NCI-H1092 (cell line): ENCODE data around the gene CYP17A1.

Source experiments
- DNase-seq: peaks from one replicate; lab custom pipeline; 2025; lab: John Stamatoyannopoulos, UW

Gene CYP17A1

DNA sequence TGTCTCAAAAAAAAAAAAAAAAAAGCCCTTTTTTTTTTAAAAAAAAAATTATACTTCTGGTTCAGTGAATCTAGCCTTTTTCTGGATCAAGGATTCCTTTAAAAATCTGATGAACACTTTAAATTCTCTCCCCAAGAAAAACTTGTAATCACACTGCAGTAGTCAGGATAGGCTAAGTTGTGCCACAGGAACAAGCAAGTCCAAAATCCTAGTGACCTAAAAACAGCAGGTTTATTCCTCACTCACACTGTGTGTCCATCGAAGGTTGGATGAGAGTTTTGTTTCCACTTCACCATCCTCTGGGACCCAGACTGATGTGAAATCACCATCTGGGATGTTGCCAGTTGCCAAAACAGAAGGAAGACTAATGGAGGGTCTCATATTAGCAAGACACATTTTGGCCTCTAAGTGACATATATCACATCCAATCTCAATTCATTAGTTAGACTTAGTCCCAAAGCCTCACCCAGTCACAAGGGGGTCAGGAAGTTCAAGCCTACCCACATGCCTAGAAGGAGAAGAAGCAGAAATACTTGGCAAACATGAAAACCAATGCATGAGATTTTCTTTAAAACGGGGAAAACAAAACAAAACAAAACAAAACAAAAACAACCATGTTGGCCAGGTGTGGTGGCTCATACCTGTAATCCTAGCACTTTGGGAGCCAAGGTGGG lies 32.7 kb downstream of the CYP17A1 start:
- DNase-seq = no peak

DNA sequence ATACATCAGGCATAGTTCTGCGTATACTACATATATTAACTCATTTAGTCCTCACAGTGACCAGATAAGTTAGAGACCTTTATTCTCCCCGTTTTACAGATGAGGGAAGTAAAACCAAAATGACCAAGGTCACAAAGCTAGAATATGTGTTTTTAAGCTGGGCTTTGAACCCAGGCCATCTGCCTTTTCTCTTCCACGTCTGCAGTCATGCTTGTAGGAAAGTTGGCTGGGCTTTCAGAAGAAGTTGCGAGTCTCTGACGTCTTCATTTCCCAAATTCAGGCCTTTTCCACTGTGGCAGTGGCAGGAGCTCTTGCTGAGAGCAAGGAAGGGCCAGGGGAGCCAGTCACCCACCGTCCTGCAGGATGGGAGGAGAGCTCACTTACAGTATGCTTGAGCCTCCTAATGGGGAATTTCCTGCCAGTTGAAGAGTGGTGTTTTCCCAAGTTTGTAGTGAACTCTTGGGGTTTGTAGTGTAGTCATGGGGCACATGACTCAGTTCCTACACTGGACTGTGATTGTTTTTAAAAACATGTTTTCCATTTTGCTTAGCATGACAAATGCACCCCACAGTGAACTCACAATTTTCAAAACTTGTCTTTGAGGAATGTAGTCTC lies 34.2 kb downstream of the CYP17A1 start:
- DNase-seq = no peak

DNA sequence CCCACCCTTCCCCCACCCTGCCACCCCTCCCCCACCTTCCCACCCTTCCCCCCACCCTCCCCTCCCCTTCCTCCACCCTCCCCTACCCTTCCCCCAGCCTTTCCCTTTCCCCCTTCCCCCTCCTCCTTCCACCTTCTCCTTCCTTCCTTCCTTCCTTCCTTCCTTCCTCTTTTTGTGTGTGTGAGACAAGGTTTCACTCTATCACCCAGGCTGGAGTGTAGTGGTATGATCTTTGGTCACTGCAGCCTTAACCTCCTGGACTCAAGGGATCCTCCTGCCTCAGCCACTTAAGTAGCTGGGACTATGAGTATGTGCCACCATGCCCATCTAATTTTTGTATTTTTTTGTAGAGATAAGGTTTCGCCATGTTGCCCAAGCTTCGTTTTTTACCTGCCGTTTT lies 35.2 kb downstream of the CYP17A1 start:
- no peak for DNase-seq

DNA sequence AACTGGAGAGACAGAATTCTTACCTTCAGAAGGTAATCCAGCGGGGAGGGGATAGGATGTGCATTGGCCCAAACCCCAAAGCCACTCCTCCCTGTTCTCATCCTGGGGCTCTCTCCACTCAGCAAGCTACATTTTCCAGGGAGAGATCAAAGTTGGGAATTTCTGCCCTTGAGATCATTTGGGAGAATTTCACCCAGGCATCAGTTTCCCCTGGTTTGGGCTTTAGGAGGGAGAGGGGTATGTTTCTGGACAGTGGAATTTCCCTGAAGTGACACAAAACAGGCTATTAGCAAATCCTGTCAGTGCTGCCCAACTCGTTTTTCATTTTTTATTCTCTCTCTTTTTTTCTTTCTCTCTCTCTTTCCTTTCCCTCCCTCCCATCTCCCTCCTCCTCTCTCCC lies 35.7 kb downstream of the CYP17A1 start:
- DNase-seq = no peak

DNA sequence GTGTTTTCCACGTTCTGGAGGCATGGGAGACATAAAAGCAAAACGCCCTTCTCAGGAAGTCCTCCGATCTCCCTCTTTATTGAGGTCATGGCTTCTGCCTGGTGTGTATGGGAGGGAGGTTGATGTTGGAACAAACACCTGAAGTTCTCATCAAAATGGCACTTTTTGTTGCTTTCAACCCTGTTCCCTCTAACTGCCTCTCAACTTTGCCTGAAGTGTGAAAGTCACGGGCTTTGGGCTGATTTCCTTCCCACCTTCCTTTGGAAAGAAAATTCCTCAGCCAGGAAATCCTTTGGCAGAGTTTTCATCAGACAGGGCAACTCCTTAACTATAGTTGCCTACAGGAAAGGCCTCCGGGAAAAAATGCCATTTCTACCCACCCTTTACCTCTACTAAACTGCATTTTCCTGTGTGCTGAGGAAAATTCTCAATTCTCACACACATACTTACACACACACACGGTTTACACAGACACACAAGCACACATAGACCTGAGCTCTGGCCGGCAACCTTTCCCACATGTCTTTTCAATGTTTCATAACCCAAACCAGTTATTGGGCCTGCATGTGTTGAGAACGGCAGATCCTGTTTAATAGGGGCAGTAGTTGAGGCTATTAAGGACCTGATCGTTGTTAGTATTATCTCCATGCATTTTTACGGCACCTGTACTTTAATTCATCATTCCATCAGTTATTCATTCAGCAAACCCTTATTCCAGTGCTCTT lies 36.4 kb downstream of the CYP17A1 start:
- no peak for DNase-seq

DNA sequence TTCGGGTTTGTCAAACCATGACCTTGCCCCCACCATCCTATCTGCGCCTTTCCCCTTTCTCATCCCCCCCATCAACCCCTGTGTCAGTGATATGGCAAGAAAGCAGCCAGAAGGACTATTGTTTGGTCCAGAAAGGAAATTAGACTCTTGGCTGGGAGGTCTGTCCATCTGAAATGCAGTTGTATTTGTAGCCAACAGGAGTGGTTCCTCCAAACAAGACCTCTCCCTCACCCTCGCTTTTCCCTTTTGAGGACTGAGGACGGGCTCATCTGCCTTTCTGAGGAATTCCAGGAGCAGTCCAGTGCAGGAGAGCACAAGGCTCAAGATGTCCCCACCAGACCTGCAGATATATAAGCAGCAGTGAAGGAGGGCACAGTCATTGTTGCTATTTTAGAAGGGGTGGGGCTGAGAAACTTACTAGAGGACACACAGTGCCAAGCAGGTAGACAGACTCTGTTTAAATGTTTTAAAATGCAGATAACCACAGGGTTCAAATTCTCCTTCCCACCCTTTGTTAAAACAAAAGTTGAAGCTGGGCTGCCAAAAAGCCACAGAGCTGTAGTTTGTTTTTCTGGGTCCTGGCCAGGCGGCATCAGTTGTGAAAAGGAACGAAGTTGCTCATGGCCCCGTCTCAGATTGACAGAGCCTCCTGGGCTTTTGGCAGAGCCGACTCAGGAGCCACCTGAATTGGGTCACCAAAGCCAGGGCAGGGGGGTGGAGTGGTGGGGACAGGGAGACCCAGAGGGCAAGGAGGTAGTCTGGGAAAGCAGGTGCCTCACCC lies 37.3 kb downstream of the CYP17A1 start:
- DNase-seq = no peak

DNA sequence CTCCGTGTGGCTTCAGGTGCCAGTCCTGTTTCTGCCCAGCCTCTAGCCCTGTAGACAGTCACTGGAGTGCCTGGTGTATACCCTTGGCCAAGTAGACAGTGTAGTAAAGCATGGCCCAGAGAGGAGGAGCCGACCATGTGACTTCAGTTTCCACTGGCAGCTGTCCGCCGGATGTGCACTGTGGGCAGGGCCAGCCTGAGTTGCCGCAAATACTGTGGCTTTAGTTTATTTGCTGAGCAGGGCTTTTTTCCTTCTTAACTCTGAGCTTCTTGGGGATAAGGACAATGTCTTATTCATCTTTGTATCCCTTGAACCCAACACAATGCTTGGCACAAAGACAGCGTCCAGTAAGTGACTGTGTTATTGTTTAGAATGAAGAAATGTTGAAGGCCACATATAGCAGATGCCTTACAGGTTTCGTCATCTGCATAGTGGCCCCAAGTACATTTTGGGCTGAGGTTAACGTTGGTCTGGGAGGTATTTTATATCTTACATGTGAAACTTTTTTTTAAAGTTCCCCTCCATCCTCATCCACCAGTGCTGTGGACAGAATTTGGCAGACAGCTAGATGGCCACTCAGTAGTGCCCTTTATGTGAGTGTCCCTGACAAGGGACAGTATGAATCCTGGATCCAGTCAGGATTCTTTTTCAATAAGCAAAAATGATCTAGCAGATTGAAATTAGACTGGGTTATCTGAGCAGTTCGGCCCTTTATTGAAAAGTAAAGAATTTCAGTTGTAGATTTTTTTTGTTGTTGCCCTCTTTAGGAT lies 40.6 kb downstream of the CYP17A1 start:
- no peak for DNase-seq

DNA sequence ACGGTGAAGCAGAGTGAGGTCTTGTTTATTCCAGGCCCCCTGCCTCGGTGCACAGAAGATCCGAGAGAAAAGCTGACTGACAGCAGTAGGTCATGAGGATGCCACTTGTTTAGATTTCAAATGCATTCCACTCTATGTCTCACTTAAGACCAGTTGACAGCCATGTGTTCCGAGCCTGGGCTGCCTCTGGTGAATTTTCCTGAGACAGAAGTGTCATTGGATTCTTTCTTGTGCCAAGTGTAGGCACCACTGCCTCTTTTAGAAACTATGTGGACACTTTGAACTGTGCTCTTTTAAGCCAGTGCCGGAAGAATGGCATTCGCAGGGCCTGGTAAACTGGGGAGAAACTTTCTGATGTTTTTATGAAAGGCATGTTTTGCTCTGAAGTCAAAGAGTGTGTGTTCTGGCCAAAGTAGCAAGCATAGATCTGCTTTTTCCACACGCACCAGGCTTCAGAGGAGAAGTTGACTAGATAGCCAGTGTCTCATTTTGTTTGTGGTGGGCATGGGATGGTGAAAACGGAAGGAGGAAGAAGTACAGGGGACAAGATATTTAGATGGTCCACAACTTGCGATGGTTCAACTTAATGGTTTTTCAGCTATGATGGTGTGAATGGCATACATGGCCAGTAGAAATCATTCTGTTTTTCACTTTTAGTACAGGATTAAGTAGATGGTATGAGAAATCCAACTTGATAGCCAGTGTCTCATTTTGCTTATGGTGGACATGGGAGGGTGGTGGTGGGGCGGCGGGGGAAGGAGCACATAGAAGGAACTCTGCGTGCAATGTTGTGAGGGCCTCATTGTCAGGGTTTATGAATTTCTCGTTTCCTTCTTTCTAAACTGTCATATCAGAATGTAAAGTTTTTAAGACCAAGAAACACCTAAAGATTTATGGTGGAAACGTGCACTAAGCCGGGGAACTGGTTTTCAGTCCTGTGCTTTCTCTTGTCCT lies 41.5 kb downstream of the CYP17A1 start:
- DNase-seq = no peak

DNA sequence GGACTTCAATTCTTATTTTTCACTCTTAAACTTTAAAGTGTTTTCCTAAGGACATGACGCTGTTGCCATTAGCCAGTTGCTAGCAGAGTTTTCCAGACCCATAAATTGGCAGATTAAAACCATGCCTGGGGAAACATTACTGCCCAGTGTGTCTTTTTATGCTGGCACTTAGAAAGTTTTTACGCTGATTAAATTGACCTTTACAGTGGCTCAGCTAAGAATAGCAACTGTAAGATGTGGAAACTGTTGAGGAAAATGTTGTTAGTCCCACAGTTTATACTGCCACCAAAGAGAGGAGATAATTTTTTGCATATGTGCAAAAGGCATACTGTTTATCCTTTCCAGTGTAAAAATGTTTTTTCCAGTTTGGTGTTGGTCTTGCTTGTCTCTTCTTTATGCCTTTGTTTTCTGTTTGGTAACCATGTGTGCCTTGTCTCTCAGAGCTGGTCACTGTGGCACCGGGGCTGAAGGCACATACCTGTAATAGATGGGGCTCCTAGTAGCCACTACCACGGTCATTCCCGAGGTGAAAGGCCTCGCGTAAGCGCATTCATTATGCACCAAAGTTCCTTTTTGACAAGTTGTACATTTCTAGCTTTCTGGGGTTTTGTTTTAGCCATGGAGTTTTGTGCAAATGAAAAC lies 45.3 kb downstream of the CYP17A1 start:
- DNase-seq = no peak

DNA sequence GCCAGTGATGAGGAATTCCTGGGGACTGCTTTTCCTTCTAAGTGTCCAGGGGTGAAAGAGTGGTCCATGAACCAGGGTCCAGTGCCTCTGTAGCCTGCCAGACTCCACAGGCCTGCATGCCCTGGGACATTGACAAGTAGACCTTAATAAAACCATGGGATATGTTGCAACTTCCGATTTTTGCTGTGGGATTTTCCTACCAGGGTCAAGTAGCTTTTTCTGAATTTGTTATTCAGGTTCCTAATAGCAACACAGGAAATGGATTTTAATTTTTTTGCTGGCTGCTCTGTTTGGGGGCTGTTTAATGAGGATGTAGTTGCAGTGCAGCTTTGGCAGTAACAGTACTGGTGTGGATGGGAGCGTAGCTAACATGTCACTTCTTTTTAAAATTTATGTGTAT lies 51.4 kb downstream of the CYP17A1 start:
- no peak for DNase-seq

DNA sequence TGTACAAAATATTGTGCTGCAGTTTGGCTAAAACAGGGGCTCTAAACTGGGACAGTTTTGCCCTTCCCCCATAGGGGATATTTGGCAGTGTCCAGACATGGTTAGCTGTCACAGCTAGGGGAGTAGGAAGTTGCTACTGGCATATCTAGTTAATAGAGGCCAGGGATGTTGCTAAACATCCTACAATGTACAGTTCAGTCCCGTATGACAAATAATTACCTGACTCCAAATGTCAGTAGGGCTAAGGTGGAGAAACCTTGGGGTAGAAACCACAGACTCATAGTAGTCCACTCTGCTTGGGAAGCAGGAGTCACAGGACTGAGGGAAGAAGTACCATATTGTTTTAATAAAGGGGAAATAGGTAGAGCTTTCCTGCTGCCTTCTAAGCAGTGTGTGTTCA lies 53.6 kb downstream of the CYP17A1 start:
- no peak for DNase-seq

DNA sequence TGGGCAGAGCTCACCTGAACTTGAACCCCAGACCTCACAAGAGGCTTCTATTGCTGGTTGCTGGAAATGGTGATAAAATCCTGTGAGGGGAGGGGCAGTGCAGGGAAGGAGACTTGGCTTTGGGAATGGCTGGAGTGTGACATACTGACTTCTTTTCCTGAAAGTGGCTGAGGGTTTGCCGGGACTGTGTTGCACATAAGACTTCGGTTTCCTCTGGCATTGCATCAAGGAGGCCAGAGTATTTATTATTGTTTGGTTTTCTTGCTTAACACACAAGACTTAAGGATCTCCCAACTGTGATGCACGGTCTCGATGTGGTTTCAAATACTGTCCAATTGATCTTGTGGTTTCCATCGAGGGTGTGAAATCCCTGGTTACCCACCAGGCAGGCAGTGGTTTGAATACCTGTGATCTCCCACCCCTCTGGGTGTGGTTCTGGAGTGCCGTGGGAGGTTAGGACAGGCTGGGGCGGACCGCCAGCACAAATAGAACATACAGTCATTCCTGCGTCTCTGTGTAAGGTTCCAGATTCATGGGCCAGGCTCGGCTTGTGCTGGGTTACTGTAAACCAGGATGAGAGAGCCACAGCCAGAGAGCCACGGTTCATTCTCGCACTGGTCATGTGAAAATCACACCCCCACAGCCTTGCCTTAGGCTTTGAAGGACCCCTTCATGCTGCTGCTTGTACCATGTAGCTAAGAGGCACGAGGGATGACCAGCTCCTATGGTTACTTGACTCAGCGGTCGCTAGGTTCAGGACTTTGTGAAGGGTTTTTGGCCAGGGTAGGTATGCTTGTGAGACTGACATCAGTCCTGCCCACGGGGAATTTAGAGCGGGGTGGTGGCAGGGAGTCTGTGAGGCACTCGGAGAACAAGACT lies 54.3 kb downstream of the CYP17A1 start:
- DNase-seq = no peak

DNA sequence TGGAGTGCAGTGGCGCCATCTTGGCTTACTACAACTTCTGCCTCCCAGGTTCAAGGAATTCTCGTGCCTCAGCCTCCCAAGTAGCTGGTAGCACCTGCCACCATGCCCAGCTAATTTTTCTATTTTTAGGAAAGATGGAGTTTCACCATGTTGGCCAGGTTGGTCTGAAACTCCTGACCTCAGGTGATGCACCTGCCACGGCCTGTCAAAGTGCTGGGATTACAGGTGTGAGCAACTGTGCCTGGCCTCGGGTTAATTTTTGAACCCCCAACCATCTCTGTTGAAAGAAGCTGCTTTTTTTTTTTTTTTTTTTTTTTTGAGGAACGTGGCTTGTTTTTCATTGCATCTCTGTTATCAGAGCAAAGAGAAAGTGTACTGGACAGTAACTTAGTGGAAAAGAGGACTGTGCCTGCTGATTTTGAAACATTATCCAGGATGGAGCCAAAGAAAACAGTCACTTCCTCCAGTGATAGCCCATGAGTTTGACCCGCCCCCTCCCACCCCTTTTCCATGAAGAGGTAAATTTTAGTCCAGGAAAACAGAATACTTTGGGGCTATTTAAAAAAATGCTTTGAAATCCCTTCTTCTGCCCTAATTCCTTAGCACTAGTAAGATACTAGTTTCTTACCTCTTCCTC lies 55.2 kb downstream of the CYP17A1 start:
- DNase-seq = no peak

DNA sequence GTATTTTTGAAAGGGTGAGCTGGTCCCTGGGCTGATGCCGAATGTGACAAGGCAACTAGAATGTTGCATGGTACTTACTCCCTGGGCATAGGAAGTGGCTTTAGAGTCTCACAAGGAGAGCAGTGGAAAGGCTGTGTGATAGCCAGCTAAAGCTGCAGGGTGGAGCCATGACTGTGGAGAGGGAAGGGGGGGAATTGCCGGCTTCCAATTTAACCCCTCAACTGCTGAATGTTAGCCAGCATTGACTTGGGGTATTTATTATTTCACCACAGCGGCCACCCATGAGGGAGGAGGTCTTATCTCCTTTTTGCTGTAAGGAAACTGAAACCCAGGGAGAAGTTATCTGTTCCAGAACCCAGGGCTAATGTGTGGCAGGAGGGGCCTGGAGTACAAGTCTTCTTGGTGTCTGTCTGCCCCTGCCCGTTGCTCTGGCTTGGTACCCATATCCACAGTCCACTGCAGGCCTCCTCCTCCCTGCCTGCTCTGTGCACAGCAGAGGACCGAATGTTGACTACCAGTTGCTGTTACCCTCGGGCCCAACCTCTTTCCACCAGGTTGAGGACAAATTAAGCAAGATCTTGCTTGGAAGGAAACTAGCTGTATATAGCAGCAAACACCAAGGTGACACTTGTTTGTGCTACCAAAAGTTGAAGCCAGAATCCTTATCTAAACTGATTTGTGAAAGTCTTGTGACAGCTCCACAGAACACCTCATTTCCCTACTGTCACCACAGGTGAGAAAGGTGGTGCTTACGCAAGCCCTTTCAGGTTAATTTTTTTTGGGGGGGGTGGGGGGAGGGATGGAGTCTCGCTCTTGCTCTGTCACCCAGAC lies 55.9 kb downstream of the CYP17A1 start:
- DNase-seq = no peak
